ENCODE data around the gene STXBP6. TPM values are rescaled to one million over a fixed set of nuclear protein-coding genes. Genes with fewer than 3 reads are reported as not detected.

Gene STXBP6
- total RNA-seq, 1 experiment from 2014 or later: 0.27 TPM

GRCh38 chr14:24804552-24805212, 245.3 kb downstream of the STXBP6 start:
- Histone ChIP-seq H3K9ac (ENCODE audit: low read length) (no peak overlapping the region), H3K9me3 (ENCODE audit: control insufficient read depth in 1 of 2, insufficient read depth in 1 of 2, low read depth in 1 of 2, low read length in 2 of 2) (no peaks in the 10 kb centered on the region), H3K79me2 (ENCODE audit: insufficient read depth, low read length) (no peaks in the 10 kb centered on the region), H3K9me2 (ENCODE audit: insufficient read depth) (no peaks in the 10 kb centered on the region), H3K27me3 (ENCODE audit: insufficient read depth, low read length) (no peaks in the 10 kb centered on the region), H4K20me1 (ENCODE audit: insufficient read depth) (no peaks in the 10 kb centered on the region), H3K4me2 (ENCODE audit: low read length) (no peak overlapping the region), H3K4me3 (replicated peaks in 1 of 2; ENCODE audit: low read depth in 1 of 2, low read length in 2 of 2) (no peak overlapping the region), H3K4me1 (ENCODE audit: control insufficient read depth in 1 of 2, insufficient read depth in 2 of 2, low read length in 2 of 2) (no peaks in the 10 kb centered on the region), H2AFZ (ENCODE audit: low read depth, low read length, poor library complexity, severe bottlenecking) (no peak overlapping the region), H3K36me3 (ENCODE audit: control insufficient read depth in 1 of 2, insufficient read depth in 2 of 2, low read length in 2 of 2) (no peaks in the 10 kb centered on the region), H3K27ac (ENCODE audit: low read depth, low read length) (no peak overlapping the region)
- TF ChIP-seq ELF1 (IDR thresholded peaks at IDR 0.05; ENCODE audit: borderline replicate concordance, low read depth): no peak
- no peak for TF ChIP-seq SRF (IDR thresholded peaks at IDR 0.05; ENCODE audit: low read depth)
- no peak for TF ChIP-seq ZBTB33 (IDR thresholded peaks at IDR 0.05; ENCODE audit: extremely low read depth, insufficient replicate concordance, low read length)
- TF ChIP-seq ZNF274 (IDR thresholded peaks at IDR 0.05; ENCODE audit: low read depth, low read length): no peak
- TF ChIP-seq POLR2A (IDR thresholded peaks at IDR 0.05; ENCODE audit: borderline replicate concordance, extremely low read depth, insufficient read depth, insufficient read length): no peak
- TF ChIP-seq FOSL1 (IDR thresholded peaks at IDR 0.05; ENCODE audit: low read depth): no peak
- no peak for TF ChIP-seq YY1 (IDR thresholded peaks at IDR 0.05; ENCODE audit: extremely low read depth, insufficient replicate concordance, low read depth, low read length)
- TF ChIP-seq REST (IDR thresholded peaks at IDR 0.05; ENCODE audit: low read depth): no peak
- no peak for TF ChIP-seq EGR1 (IDR thresholded peaks at IDR 0.05; ENCODE audit: low read depth)
- TF ChIP-seq EZH2 (IDR thresholded peaks at IDR 0.05): no peak
- TF ChIP-seq EZH2phosphoT487 (IDR thresholded peaks at IDR 0.05; ENCODE audit: borderline replicate concordance): no peak
- no peak for TF ChIP-seq ATF3 (IDR thresholded peaks at IDR 0.05)
- TF ChIP-seq JUND (IDR thresholded peaks at IDR 0.05): no peak
- TF ChIP-seq MAX (IDR thresholded peaks at IDR 0.05): no peak
- TF ChIP-seq SIN3A (IDR thresholded peaks at IDR 0.05; ENCODE audit: low read depth): no peak
- no peak for TF ChIP-seq POLR2AphosphoS5 (IDR thresholded peaks at IDR 0.05; ENCODE audit: low read depth, low read length)
- no peak for DNase-seq (ENCODE audit: low read depth, low spot score)
- no TSS peak for BruUV-seq (replicated peaks)
- RAD21 ChIA-PET (ENCODE audit: low non-redundant PET in 1 of 2, low total read pairs in 2 of 2, uncharacterized antibody in 2 of 2, unreplicated experiment in 2 of 2): no interaction called here
- CTCF ChIA-PET: no interaction called here
- no peak for ATAC-seq
- intact Hi-C loops (cut with micrococcal nuclease): loop anchor here (5.0 kb wide), 1 partner anchor 348 kb away; no protein-coding TSS in a partner anchor
- POLR2A ChIA-PET: no interaction called here

All from HCT116 (cell line).